Measurements from ENCODE around the gene THNSL1. TPM values are rescaled to one million over a fixed set of nuclear protein-coding genes. Genes with fewer than 3 reads are reported as not detected.

Gene THNSL1, protein sequence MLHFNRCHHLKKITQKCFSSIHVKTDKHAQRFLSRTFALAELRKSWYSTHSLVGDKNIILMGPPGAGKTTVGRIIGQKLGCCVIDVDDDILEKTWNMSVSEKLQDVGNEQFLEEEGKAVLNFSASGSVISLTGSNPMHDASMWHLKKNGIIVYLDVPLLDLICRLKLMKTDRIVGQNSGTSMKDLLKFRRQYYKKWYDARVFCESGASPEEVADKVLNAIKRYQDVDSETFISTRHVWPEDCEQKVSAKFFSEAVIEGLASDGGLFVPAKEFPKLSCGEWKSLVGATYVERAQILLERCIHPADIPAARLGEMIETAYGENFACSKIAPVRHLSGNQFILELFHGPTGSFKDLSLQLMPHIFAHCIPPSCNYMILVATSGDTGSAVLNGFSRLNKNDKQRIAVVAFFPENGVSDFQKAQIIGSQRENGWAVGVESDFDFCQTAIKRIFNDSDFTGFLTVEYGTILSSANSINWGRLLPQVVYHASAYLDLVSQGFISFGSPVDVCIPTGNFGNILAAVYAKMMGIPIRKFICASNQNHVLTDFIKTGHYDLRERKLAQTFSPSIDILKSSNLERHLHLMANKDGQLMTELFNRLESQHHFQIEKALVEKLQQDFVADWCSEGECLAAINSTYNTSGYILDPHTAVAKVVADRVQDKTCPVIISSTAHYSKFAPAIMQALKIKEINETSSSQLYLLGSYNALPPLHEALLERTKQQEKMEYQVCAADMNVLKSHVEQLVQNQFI
- total RNA-seq (2022; extraction: Qiagen RNA extraction; ENCODE audit: low read depth) = 2.6 to 4.6 TPM (median 4.4 TPM) in 5 replicates

DNA sequence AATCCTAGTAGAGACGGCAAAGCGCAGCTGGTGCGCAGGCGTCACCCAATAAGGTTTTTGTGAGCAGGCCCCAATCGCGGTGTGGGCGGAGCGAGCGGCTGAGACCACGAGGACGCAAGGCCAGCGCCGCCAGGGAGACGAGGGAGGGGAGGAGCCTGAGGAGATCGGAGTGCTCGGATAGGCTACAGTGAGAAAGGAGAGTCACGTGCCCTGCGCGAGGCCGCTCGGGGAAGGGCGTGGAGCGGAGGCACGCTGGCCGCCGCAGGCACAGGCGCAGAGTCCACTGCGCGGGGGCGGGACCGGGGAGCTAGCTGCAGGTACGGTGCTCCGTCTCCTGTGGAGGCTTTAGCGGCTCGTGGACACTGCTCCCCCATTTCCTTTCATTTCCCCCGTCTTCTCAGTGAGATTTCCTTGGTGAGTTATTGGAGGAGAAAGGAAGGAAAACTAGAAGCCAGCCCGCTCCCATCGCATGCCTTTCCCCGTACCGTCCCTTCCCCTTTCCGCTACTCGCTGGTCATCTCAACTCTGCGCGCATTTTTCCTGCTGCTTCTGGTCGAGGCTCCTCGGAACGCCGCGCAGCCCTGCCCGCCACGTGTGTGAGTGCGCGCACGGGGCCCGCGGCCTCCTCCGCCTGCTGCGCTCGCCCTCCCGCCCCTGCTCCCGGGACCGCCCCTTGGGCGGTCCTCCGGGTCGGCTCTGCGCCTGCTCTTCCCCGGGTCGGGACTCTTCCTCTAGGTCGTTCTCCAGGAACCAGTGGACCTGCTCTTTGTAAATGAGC, at the start of gene THNSL1:
Gene THNSL1 (plus strand): TSS at position 237 of the 778 bp plus-strand sequence. CDS start 6,612 bp downstream, outside the sequence.

DNA sequence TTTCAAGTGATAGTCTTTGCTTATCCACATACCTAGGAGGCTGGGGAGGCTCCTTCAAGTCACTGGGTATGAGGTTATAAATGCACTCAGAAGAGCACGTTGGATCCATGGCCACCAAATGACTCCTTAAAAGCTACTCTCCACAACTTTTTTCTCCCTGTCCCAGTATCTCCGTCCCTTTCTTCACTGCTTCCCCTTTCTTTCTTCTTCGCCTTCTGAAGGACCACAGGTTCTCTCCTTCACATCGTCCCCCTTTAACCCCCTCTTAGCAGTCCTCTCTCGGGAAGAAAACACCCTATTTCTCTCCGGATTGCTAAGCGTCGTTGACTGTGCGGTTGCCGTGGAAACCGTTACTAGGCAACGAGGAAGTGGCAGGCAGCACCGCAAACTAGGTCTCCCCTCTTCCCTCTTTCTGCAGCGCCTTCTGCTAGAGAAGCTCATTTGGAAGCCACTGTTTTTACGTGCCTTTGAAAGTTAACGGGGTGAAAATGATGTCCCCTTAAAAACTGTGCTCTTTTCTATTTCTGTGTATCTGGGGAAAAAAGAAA, 510 bp upstream of the THNSL1 start, which contains the start of gene ENKUR:
Gene ENKUR (minus strand): TSS at position 331 of the 548 bp plus-strand sequence. CDS start 222 bp downstream, at position 109.

Other genes with a start within 250 kb of the THNSL1 start
- 17.0 to 23.8 TPM (median 18.2 TPM) in 5 replicates for gene PRTFDC1, start 64.0 kb upstream of the THNSL1 start, total RNA-seq (2022; extraction: Qiagen RNA extraction; ENCODE audit: low read depth)
- 0.17 to 0.43 TPM (median 0.31 TPM) in 5 replicates for gene ENKUR, start 454 bp upstream of the THNSL1 start, total RNA-seq (2022; extraction: Qiagen RNA extraction; ENCODE audit: low read depth)
- 0.02 to 0.06 TPM (median 0.05 TPM) in 5 replicates for gene GPR158, start 158.4 kb downstream of the THNSL1 start, total RNA-seq (2022; extraction: Qiagen RNA extraction; ENCODE audit: low read depth)

Measured in A549 treated with DMSO at 1 μM for 4 hours (cell line).